T-helper 2 cell treated with Interferon-gamma antibody and Interleukin-4, amounts not matched to agents 5 μg/mL and 100 μg/mL, for 36 hours (primary cell): ENCODE data around the gene GNAT1.

Experiments
- DNase-seq: peaks from one replicate; pipeline ENCODE4 v3.0.0; 2021; ENCODE audit warnings: low spot score
- H3K27ac Mint-ChIP-seq: one replicate; pipeline ENCODE4 v1.8.0; 2021; ENCODE audit warnings: mild to moderate bottlenecking, mixed read lengths
- H3K27me3 Mint-ChIP-seq: one replicate; pipeline ENCODE4 v1.8.0; 2021; ENCODE audit warnings: low read depth, mixed read lengths
- H3K36me3 Mint-ChIP-seq: one replicate; pipeline ENCODE4 v1.8.0; 2021; ENCODE audit warnings: low read depth, mixed read lengths
- H3K4me1 Mint-ChIP-seq: one replicate; pipeline ENCODE4 v1.8.0; 2021; ENCODE audit warnings: low read depth, mixed read lengths
- H3K4me3 Mint-ChIP-seq: one replicate; pipeline ENCODE4 v1.8.0; 2022; ENCODE audit warnings: mild to moderate bottlenecking, moderate library complexity, mixed read lengths
- H3K9me3 Mint-ChIP-seq: one replicate; pipeline ENCODE4 v1.8.0; 2021; ENCODE audit warnings: mixed read lengths

GNAT1 gene

DNA sequence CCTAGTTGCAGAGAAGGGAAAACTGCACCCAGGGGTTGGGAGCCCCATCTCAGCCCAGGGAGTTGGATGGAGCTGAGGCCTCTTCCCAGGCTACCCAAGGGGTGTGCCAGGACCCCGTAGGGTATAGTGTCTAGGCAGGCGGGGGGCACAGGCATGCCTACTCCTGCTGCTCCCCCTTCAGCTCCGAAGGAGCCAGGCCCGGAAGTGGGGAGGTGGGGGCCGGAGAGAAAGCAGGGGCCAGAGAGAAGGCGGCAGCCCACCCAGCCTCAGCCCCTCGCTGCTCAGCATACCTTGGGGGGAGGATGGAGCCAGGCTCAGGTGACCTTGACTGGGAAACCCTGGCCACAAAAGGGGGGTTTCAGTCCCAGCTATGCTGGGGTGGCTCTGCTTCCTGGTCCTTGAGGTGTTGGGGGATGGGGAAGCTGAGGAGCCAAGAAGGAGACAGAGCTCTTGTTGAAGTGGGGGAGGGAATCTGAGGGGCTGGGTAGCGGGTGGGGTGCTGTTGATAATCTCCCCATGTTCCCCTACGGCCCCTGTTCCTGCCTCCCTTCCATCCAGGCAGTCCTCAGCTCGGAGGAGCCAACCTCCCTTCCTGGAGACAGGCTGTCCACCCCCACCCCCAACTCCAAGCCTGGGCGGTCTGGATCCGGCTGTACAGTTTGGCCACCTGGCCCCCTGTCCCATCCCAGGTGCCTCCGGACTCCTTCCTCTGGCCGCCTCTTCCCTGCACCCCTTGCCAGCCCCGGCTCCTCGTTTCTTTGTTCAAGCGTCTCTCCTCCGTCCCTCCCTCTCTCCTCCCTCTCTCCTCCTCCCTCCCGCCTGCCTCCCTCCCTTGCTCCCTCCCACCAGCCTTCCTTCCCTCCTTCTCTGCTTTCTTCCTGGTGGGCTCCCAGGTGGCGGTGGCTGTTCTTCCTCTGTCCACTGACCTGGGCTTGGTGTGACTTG lies 34.6 kb upstream of the GNAT1 start:
- H3K4me1 Mint-ChIP-seq: peaks cover 5% of the 10 kb centered on the region
- H3K4me3 Mint-ChIP-seq: no peak overlapping the region
- H3K27ac Mint-ChIP-seq: no peak overlapping the region
- DNase-seq: no peak
- H3K36me3 Mint-ChIP-seq: no peaks in the 10 kb centered on the region
- peaks cover 35% of the 10 kb centered on the region for H3K27me3 Mint-ChIP-seq
- no peaks in the 10 kb centered on the region for H3K9me3 Mint-ChIP-seq

DNA sequence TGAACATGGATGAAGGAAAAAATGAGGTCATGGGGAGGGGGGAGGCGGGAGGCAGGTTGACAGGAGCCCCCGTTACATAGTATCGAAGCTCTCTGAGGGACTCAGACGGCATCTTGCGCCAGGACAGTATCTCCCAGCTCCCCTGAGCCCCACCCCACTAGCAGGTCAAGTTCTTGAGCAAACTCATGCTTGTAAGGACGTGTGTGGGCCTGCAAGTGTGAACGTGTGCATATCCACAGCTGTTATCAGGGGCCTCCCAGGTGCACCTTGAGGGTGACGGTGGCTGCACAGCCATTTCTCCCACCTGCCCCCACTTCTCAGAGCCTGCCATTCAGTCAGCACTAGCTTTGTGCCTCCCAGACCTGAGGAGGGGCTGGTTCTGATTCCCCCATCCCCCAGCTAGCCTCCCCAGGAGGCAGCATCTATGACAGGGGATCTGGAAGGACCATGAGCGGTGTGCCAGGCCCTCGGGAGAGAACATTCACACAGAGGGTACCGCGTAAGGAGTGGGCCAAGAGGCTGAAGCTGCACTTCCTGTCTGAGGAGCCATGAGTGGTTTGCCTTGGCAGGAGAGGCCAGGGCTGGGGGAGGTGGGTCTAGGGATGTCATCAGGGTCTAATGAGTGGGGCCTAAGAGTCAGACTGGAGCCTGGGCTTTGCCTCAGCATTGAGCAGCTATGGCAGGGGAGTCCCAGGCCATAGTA lies 33.4 kb upstream of the GNAT1 start:
- Mint-ChIP-seq H3K4me1 (peaks cover 5% of the 10 kb centered on the region), H3K27me3 (peaks cover 32% of the 10 kb centered on the region), H3K4me3 (no peak overlapping the region), H3K9me3 (no peaks in the 10 kb centered on the region), H3K36me3 (no peaks in the 10 kb centered on the region), H3K27ac (no peak overlapping the region)
- no peak for DNase-seq

DNA sequence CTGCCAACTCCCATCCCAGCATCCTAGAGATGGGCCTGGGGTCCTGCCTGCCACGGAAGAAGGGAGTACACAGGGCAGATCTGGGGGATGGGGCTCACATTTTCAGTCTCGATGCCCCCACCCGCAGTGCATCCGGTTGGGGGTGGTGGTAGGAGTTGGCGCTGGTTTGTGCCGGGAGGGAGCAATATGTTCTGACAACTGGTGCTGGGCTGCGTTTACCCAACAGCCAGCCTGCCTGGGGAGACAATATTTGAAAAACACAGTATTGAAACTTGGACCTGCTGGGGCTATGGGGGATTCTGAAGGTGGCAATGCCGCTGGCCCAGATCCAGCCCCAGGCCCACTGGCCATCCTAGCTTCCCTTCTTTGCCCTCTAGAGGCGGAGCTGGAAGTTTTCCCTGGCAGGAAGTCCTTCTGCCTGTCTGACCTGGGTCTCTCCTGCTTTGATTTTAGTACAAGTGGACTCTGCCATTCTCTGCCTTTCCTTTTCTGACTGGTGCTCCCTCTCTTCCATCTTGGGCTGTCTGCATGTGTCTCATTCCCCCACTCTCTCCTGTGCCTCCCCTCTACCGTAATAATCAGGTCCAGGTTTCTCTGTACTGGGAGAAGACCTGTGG lies 32.8 kb upstream of the GNAT1 start:
- H3K27me3 Mint-ChIP-seq: peaks cover 25% of the 10 kb centered on the region
- no peaks in the 10 kb centered on the region for H3K9me3 Mint-ChIP-seq
- no peak overlapping the region for H3K27ac Mint-ChIP-seq

DNA sequence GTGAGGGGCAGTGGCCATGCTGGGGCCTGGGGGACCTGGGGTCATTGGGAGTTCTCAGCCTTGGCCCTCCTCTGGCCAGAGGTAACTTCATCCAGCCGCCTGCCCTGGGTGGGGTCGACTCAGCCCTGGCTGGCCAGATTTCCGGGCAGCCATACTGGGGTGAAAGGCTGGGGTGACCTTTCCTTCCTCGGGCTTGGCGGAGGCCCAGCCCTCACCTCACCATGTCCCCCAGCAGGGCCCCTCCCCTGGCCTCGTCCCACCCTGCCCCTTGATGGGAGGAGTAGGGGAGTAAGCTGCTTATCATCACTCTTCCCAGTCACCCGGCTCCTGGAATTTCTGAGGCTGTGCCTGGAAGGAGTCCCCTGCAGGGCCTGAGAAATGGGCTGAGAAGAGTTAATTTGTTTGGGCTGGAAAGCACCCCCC lies 30.8 kb upstream of the GNAT1 start:
- DNase-seq: no peak
- Mint-ChIP-seq H3K4me3 (no peak overlapping the region), H3K36me3 (no peaks in the 10 kb centered on the region), H3K4me1 (peaks cover 2% of the 10 kb centered on the region), H3K27me3 (peaks cover 21% of the 10 kb centered on the region), H3K27ac (no peak overlapping the region), H3K9me3 (no peaks in the 10 kb centered on the region)

More for the DNA sequence above, 32.8 kb upstream of the GNAT1 start:
- Mint-ChIP-seq H3K4me3 (no peak overlapping the region), H3K36me3 (no peaks in the 10 kb centered on the region), H3K4me1 (peaks cover 5% of the 10 kb centered on the region)
- no peak for DNase-seq

DNA sequence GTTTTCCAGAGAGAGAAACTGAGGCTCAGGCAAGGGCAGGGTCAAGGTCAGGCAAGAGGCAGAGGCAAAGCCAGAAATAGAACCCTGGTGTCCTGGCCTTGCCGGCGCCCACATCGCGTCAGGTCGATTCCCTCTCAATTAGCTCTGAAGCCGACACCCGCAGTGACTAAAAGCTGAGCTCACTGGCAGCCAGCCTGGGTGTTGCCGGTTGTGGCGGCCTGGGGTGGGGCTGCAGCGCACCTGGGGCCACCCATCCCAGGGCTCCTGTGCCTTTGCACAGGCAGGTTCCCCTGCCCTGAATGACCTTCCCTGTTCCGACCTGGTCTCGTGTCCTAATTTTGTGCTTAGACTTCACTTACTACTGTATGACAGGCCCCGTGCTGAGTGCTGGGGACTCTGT lies 30.1 kb upstream of the GNAT1 start:
- no peak for DNase-seq
- H3K4me3 Mint-ChIP-seq: no peak overlapping the region
- H3K27ac Mint-ChIP-seq: no peak overlapping the region
- peaks cover 13% of the 10 kb centered on the region for H3K27me3 Mint-ChIP-seq
- H3K4me1 Mint-ChIP-seq: no peaks in the 10 kb centered on the region
- H3K36me3 Mint-ChIP-seq: no peaks in the 10 kb centered on the region
- H3K9me3 Mint-ChIP-seq: no peaks in the 10 kb centered on the region

DNA sequence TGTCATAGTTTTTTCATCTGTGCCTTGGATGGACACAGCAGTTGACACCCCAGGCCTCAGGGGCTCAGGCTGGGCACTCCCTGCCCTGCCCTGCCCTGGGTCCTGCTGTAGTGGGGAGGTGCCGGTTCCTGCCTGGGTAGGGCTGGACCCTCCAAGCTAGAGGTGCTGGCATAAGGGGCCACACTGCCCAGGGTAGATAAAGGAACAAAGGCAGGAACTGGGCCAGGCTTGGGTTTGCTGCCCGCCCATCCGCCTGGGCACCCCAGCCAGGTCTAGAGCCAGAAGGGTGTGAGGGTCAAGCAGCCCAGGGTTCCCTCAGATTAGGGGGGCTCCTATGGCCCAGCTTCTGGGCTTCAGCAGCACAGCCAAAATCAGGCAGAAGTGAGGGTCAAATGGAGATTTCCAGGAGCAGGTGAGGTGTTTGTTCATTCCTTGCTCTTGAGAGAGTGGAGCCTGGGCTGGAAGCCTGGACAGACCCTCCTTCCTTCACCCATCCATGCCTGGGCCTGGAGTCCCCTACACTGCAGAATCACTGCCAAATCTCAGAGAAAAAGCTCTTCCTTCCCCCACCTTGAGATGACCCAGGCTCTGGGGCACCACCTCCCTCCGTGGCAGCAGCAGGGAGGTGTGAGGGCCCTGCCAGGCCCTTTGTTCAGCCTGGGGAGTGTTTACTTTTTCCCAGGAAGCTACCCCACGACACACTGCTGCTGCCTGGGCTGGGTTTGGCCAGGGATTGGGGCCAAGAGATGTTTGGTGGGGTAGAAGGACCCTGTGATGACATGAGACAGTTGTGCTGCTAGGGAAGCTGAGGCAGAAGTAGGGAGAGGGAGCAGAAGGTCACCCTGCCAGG lies 29.2 kb upstream of the GNAT1 start:
- Mint-ChIP-seq H3K4me1 (no peaks in the 10 kb centered on the region), H3K27me3 (peaks cover 10% of the 10 kb centered on the region), H3K9me3 (no peaks in the 10 kb centered on the region), H3K27ac (no peak overlapping the region), H3K4me3 (no peak overlapping the region), H3K36me3 (no peaks in the 10 kb centered on the region)
- no peak for DNase-seq

DNA sequence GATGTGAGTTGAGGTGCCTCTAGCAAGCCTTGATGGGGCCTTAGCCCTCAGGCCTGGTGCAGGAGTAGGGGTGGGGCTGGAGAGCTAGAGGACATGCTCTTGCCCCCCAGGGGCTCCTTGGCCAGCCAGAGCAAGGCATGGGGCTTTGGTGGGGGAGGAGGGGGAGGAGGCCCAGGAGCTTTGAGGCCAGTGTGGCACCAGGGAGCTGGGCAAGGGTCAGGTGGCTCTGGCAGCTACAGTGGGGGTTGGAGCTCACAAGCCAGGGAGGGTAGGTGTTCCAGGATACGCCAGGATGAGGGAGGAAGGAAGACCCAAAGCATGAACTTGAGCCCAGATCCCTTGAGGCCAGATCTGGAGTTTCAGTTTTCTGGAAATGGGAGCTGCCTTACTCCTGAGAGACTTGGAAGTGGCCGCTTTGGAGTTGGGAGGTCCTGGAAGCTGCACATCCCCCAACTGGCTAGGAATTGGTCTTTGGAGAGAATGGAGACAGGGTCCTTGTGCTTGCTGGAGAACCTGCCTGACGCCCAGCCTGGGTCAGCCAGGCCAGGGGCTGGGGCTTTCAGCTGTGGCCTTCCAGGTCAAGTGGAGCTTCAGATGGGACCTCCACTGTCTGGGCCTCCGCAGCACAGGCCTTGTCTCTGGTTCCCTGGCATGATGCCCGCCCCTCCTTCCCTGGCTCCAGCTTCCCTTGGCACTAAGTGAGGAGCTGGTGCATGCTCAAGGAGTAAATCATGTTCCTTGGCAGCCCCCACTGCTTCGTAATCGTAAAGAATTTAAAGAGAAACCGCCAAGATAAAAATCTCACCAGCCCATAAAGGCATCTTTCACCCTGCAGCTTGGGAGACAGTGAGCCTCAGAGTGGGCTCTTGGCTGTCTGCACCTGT lies 27.6 kb upstream of the GNAT1 start:
- Mint-ChIP-seq H3K4me1 (no peaks in the 10 kb centered on the region), H3K27ac (no peak overlapping the region), H3K36me3 (no peaks in the 10 kb centered on the region), H3K9me3 (no peaks in the 10 kb centered on the region), H3K4me3 (no peak overlapping the region), H3K27me3 (peaks cover 3% of the 10 kb centered on the region)
- DNase-seq: no peak

DNA sequence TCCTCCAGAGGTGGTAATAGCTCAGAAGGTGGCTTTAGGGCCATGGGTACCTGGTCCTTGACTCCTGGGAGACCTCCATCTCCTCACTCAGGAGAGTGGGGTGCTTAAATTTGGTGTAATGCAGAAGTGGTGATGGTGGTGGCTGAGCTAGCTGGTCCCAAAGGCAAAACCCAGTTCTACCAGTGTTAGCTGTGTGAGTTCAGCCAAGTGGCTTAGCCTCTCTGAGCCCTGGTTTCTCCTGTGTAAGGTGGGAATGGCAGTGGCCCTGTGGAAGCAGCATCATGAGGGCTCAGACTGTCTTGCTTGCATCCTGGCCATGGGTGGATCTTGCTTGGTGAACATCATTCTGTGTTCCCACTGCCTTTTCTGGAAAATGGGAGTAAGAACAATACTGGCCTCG lies 26.9 kb upstream of the GNAT1 start:
- Mint-ChIP-seq H3K27me3 (peaks cover 3% of the 10 kb centered on the region), H3K27ac (no peak overlapping the region), H3K4me3 (no peak overlapping the region), H3K4me1 (no peaks in the 10 kb centered on the region), H3K9me3 (no peaks in the 10 kb centered on the region), H3K36me3 (no peaks in the 10 kb centered on the region)
- DNase-seq: no peak

DNA sequence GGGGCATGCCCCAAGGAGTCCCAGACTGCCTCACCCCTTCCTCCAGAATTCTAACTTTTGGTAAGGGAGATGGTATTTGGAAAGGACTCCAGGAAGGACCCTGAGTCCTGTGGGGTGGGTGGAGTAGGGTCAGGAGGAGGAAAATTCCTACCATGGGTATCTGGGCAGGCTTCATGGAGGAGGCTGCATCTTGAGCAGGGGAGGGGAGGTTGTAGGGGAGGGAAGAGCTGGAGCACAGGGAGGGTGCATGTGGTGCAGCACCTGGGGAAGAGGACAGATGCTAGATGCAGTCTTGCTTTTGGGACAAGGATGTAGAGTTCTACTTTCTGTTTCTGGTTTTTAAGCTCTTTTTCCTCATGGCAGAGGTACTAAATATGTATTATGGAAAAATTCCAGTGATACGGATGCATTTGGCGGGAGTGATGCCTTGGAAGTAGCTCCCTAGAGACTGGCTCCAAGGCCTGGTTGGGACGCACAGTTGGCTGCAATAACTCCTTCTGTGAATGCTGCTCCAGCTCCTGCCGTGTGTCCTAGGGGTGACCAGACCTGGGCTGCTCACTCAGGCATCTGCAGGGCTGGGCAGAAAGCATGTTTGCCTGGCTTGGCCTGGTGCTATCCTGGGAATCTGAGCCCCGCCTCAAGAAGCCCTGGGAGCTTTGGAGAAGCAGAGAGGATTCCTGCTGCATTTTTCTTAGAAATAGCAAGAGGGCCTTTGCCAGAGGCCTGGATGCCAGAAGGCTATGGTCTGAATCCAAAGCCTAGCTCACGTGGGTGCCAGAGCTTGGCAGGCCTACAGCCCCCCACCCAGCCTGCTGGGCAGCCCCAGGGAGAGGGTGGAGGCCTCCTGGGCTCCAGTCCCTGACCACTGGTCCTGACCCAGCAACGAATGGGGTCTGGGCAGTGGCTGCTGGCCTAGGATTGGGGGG lies 26.2 kb upstream of the GNAT1 start:
- Mint-ChIP-seq H3K4me1 (no peaks in the 10 kb centered on the region), H3K27me3 (peaks cover 3% of the 10 kb centered on the region), H3K9me3 (no peaks in the 10 kb centered on the region), H3K4me3 (no peak overlapping the region), H3K27ac (no peak overlapping the region), H3K36me3 (no peaks in the 10 kb centered on the region)
- DNase-seq: no peak

DNA sequence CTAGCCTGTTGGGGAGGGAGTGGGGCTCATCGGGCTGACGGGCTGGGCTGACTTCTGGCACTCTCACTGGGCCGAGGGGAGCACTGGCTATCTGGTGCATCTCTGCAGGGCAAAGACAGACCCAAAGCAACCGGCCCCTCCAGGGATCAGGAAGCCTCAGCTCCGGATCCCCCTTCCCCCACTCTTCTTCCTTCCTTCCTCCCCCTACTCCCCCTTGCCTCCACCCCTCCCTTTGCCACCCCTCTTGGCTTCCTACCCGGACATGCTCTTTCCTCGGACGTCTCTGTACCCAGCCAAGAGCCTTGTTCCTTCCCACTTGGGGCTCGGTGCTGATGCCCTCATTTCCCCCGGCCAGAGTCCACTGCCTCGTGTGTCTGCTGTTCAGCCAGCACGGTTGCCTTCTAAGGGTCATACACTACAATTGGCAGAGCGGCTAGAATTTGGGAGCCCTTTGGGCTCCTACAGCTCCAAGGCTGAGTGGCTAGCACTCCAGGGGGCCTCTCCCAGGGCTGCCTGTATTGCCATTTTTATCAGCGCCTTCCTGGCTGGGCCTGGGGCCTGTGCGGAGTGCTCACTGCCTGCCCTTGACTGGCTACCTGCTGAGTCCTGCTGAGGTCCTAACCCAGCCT lies 25.4 kb upstream of the GNAT1 start:
- no peak for DNase-seq
- Mint-ChIP-seq H3K4me3 (no peak overlapping the region), H3K27ac (no peak overlapping the region), H3K9me3 (no peaks in the 10 kb centered on the region), H3K4me1 (no peaks in the 10 kb centered on the region), H3K36me3 (no peaks in the 10 kb centered on the region), H3K27me3 (peaks cover 3% of the 10 kb centered on the region)

DNA sequence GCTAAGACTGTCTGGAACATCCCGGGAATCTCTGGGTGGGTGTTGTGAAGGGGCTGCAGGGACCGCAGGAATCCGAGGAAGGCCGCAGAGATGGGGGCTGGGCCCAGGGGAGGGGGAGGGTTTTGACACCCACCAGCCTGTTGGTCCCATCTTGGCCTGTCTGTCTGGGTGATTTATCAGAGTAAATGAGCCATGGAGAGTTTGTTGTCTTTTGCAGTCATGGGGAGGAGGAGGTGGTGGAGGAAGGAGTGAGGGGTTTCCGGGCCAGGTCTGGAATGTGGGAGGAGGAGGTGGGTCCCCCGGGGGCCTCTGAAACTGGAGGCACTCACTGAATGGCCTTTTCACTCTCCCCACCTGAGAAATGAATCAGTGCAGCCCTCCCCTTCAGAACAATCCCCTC lies 24.8 kb upstream of the GNAT1 start:
- H3K4me1 Mint-ChIP-seq: no peaks in the 10 kb centered on the region
- H3K27ac Mint-ChIP-seq: no peak overlapping the region

More for the DNA sequence above, 24.8 kb upstream of the GNAT1 start:
- Mint-ChIP-seq H3K9me3 (no peaks in the 10 kb centered on the region), H3K4me3 (no peak overlapping the region), H3K27me3 (peaks cover 3% of the 10 kb centered on the region), H3K36me3 (no peaks in the 10 kb centered on the region)
- no peak for DNase-seq
